ENCODE measurements around the gene PAX2.

PAX2 gene

GRCh38 chr10:100725071-100725471 lies 20.3 kb upstream of the PAX2 start:
- Histone ChIP-seq H3K27ac (ENCODE audit: low read length) (no peak overlapping the region), H3K9me3 (replicated peaks; ENCODE audit: insufficient read depth, low read length) (no peaks in the 10 kb centered on the region), H3K27me3 (replicated peaks; ENCODE audit: insufficient read depth, low read length) (peaks cover 73% of the 10 kb centered on the region), H3K9ac (ENCODE audit: low read length) (no peak overlapping the region), H3F3A (ENCODE audit: insufficient read depth, low read length) (no peaks in the 10 kb centered on the region), H3K36me3 (replicated peaks; ENCODE audit: insufficient read depth, low read length) (no peaks in the 10 kb centered on the region), H4K20me1 (ENCODE audit: insufficient read depth, low read length) (no peaks in the 10 kb centered on the region), H3K79me2 (ENCODE audit: low read length) (no peaks in the 10 kb centered on the region), H3K9me2 (replicated peaks; ENCODE audit: insufficient read depth, low read length) (no peaks in the 10 kb centered on the region), H3K4me1 (ENCODE audit: low read length) (no peaks in the 10 kb centered on the region), H2AFZ (ENCODE audit: low read length) (no peak overlapping the region), H3K4me2 (ENCODE audit: low read depth, low read length) (no peak overlapping the region), H3K4me3 (ENCODE audit: low read length) (no peak overlapping the region)
- DNase-seq: no peak
- no peak for TF ChIP-seq EZH2 (optimal IDR thresholded peaks at IDR 0.05; ENCODE audit: low read depth, low read length)

GRCh38 chr10:100725869-100726426 lies 19.4 kb upstream of the PAX2 start:
- H4K20me1 ChIP-seq (ENCODE audit: insufficient read depth, low read length): no peaks in the 10 kb centered on the region
- peaks cover 82% of the 10 kb centered on the region for H3K27me3 ChIP-seq (replicated peaks; ENCODE audit: insufficient read depth, low read length)
- H3K4me3 ChIP-seq (ENCODE audit: low read length): no peak overlapping the region
- TF ChIP-seq EZH2phosphoT487 (IDR thresholded peaks at IDR 0.05; ENCODE audit: low read length) (no peak), EZH2 (optimal IDR thresholded peaks at IDR 0.05; ENCODE audit: low read depth, low read length) (no peak), CTCF (IDR thresholded peaks at IDR 0.05; ENCODE audit: low read length) (no peak)
- no peak overlapping the region for H3K27ac ChIP-seq (ENCODE audit: low read length)
- no peaks in the 10 kb centered on the region for H3K79me2 ChIP-seq (ENCODE audit: low read length)
- H3K36me3 ChIP-seq (replicated peaks; ENCODE audit: insufficient read depth, low read length): no peaks in the 10 kb centered on the region
- H3K9me3 ChIP-seq (replicated peaks; ENCODE audit: insufficient read depth, low read length): no peaks in the 10 kb centered on the region
- H3F3A ChIP-seq (ENCODE audit: insufficient read depth, low read length): no peaks in the 10 kb centered on the region
- peaks cover 6% of the 10 kb centered on the region; the same call in 1 of the 2 replicates for H3K4me1 ChIP-seq (ENCODE audit: low read length)
- H3K4me2 ChIP-seq (ENCODE audit: low read depth, low read length): no peak overlapping the region
- H3K9me2 ChIP-seq (replicated peaks; ENCODE audit: insufficient read depth, low read length): no peaks in the 10 kb centered on the region
- no peak overlapping the region for H2AFZ ChIP-seq (ENCODE audit: low read length)
- DNase-seq: no peak
- H3K9ac ChIP-seq (ENCODE audit: low read length): no peak overlapping the region

GRCh38 chr10:100727808-100728207 lies 17.6 kb upstream of the PAX2 start:
- Histone ChIP-seq H3F3A (ENCODE audit: insufficient read depth, low read length) (no peaks in the 10 kb centered on the region), H3K27me3 (replicated peaks; ENCODE audit: insufficient read depth, low read length) (peaks cover 95% of the 10 kb centered on the region), H3K79me2 (ENCODE audit: low read length) (no peaks in the 10 kb centered on the region), H3K27ac (ENCODE audit: low read length) (no peak overlapping the region), H3K36me3 (replicated peaks; ENCODE audit: insufficient read depth, low read length) (no peaks in the 10 kb centered on the region), H4K20me1 (ENCODE audit: insufficient read depth, low read length) (0 out of 2 replicates have a peak, but pooled peaks cover 5% of the 10 kb centered on the region), H3K4me2 (ENCODE audit: low read depth, low read length) (no peak overlapping the region), H3K9me3 (replicated peaks; ENCODE audit: insufficient read depth, low read length) (no peaks in the 10 kb centered on the region), H3K4me3 (ENCODE audit: low read length) (no peak overlapping the region), H2AFZ (ENCODE audit: low read length) (no peak overlapping the region), H3K9me2 (replicated peaks; ENCODE audit: insufficient read depth, low read length) (no peaks in the 10 kb centered on the region), H3K4me1 (ENCODE audit: low read length) (peaks cover 10% of the 10 kb centered on the region; the same call in 1 of the 2 replicates), H3K9ac (ENCODE audit: low read length) (no peak overlapping the region)
- TF ChIP-seq CTCF (IDR thresholded peaks at IDR 0.05; ENCODE audit: low read length) (no peak), EZH2 (optimal IDR thresholded peaks at IDR 0.05; ENCODE audit: low read depth, low read length) (no peak), EZH2phosphoT487 (IDR thresholded peaks at IDR 0.05; ENCODE audit: low read length) (no peak)
- DNase-seq: no peak
